Hepatic stellate cell (primary cell): ENCODE measurements around the gene TRIM23.
A peak's percentile ranks its signal among the peaks of the same experiment; 100 is the strongest.
"Not testable (repeated sequence)": the region's sequence is repeated elsewhere in the genome, so short reads cannot be mapped to it uniquely, and the experiment has no call there.

Experiments used
- DNase-seq: peaks from one replicate; pipeline ENCODE4 v3.0.0; 2011; ENCODE audit warnings: low spot score

Gene TRIM23

DNA sequence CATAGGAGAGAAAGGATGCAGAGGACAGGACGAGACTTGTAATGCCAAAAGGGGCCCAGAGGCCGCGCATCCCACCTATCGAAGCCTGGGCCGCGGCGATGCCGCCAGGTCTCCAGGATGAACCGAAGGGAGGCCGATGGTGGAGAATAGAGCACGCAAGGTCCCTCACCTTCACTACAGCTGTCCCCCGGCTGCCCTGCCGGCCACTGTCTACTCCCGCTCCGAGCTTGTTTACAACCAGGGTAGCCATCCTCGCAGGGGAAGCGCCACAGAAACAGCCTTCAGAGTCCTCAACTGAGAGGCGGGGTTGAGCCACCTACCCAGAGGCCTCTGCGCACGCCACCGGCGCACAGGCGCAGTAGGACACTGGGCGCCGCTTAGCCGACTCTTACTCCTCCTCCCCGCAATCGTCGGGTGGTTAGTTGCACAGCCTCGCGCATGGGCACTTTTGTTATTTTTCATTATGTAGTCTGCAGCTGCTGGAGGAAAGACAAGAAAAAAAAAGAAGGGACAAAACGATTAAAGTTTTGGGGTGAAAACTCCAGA, at the start of gene TRIM23:
Gene TRIM23, minus strand, starts transcription at position 309 of the 546 bp plus-strand sequence. Its CDS starts 59 bp downstream, at position 250.
- DNase-seq: peak; percentile 83

GRCh38 chr5:65672796-65673195, 48.7 kb upstream of the TRIM23 start:
- DNase-seq: no peak

DNA sequence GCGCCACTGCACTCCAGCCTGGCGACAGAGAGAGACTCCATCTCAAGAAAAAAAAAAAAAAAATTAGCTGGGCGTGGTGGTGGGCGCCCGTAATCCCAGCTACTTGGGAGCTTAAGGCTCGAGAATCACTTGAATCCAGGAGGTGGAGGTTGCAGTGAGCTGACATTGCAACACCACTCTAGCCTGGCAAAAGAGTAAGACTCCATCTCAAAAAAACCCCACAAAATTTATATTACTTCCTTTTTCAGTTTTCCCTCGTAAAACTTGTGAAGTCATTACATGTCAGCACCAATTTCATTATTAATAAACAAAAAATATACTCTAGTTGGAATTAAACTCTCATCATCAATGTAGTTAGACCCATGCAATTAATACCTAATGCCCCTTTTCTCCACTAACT, 44.6 kb upstream of the TRIM23 start:
- DNase-seq: no peak

- peak; percentile 19 for DNase-seq
Measured at GRCh38 chr5:65663804-65664521, 39.8 kb upstream of the TRIM23 start.

GRCh38 chr5:65654713-65655112, 30.6 kb upstream of the TRIM23 start:
- DNase-seq: no peak

- DNase-seq: no peak
Measured at GRCh38 chr5:65651144-65651543, 27.0 kb upstream of the TRIM23 start.

GRCh38 chr5:65647941-65648340, 23.8 kb upstream of the TRIM23 start:
- no peak for DNase-seq

- no peak for DNase-seq
Measured at GRCh38 chr5:65646938-65647337, 22.8 kb upstream of the TRIM23 start.

- DNase-seq: no peak
Measured at GRCh38 chr5:65640240-65640639, 16.1 kb upstream of the TRIM23 start.

DNA sequence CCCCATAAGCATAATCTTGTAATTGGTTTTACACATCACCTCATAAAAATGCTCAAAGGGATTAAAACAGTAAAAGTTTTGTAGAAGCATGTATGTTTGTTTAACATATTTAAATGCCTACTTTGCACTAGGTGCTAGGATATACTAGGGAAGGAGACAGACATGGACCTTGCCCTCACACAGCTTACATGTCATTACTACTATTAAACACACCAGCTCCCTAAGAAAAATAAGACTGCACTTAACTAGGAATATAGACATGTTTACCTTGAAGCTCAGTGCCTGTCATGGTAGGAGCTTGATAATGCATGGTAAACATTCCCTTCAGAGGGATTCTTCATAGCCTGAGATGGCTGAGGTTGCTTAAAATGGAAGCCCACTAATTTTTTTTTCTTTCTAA, 6.8 kb upstream of the TRIM23 start:
- DNase-seq: no peak

- DNase-seq: no peak
Measured at GRCh38 chr5:65625743-65626142, 1.6 kb upstream of the TRIM23 start.

DNA sequence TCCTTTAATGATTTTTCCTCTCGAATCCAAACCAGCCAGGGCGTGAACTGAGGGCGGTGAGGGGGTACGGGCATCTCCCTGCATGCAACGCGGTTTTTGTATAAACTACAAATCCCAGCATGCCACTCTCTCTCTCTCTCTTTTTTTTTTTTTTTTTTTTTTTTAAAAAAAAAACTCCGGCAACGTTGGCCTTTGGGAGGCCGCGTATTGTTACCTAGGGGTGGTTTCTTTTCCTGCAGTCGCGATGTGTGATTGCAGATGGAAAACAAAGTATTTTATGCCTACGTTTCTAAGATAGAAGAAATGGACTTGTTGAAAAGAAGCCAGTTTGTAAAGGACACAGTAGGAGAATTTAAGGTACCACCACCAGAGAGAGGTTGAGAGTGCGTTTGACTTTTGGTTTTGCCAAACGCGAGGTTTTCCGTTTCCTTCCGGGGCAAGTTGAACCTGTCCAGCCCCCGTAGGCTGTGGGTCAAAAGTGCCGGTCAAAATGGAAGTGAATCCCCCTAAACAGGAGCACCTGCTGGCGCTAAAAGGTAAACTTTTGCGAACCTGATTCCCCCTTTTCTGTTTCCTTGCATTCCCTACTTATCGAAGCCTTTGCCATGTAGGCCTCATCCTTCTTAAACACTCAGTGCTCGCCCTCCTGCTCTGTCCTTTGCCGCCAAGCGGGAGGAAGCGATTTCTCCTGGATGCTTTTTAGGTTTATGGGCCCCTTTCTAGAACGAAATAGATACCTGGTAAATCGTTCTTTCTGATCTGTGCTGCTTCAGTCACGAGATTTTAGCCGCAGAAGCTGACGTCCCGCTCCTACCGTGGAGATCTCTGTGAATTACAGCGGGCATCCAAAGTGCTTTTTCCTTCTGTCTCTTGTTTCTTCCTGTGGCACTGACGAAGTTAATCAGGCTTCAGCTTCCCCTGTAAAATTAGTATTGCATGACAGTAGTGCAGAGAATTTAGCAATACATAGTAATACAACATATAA, 730 bp upstream of the TRIM23 start, which contains the start of the genes SHLD3 and TRAPPC13:
Gene SHLD3, plus strand, starts transcription at position 457 of the 985 bp plus-strand sequence. CDS start 4,561 bp downstream, outside the sequence.
Gene TRAPPC13, plus strand, starts transcription at position 457 of the 985 bp plus-strand sequence. Its CDS starts 34 bp downstream, at position 491.
- DNase-seq: peak; percentile 51

DNA sequence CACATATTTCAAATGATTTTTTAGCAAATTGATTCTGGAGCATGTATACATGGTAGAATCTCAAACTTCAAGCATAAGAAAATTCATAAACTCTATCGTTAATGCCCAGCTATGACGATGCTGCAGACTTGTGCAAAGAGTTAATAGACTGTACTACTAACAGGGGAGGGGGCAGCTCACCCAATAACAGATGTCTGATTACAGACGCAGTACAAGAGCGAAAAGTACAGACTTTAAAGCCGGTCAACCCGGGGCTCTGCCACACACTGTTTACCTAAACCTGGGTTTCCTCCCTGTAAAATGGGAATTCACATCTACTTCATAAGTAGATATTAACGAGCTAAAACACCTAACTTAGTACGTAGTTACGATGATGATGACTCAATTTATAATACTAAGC, 651 bp downstream of the TRIM23 start:
- DNase-seq: no peak

- not testable (repeated sequence) for DNase-seq
Measured at GRCh38 chr5:65621961-65622360, 2.2 kb downstream of the TRIM23 start.

DNA sequence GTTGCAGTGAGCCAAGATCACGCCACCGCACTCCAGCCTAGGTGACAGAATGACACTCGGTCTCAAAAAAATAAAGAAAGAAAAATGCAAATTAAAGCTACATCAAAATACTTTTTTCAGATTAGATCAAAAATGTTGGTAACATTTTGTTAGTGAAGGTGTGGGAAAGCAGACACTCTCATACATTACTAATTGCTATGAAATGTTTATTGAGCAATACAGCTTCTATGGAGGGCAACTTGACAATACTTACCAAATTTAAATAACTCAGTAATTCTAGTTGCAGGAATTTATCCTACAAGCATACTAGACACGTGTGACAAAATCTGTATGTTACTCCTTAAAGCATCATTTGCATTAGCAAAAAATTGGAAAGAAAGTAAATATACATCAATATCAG, 4.1 kb downstream of the TRIM23 start:
- DNase-seq: no peak

GRCh38 chr5:65612298-65612907, 11.7 kb downstream of the TRIM23 start:
- DNase-seq: no peak

- DNase-seq: no peak
Measured at GRCh38 chr5:65611524-65611923, 12.6 kb downstream of the TRIM23 start.

GRCh38 chr5:65601761-65602160, 22.4 kb downstream of the TRIM23 start:
- DNase-seq: not testable (repeated sequence)

- no peak for DNase-seq
Measured at GRCh38 chr5:65588694-65589093, 35.4 kb downstream of the TRIM23 start.

- no peak for DNase-seq
Measured at GRCh38 chr5:65577141-65577540, 47.0 kb downstream of the TRIM23 start.

- DNase-seq: no peak
Measured at GRCh38 chr5:65570598-65571226, 53.4 kb downstream of the TRIM23 start.
